SU-DHL-6 (cell line): Measurements from ENCODE around the gene EML2.

Experiments
- CTCF ChIP-seq: fragments of 200-600 bp; sonication (generic); IDR thresholded peaks from one replicate; pipeline ENCODE4 v1.5.1; 2017; ENCODE audit warnings: antibody characterized with exemption, mild to moderate bottlenecking, low read length, moderate library complexity; ENCODE audit not compliant: insufficient read depth, poor library complexity, severe bottlenecking
- EZH2phosphoT487 ChIP-seq: fragments of 200-600 bp; sonication (generic), shearing (Covaris generic); conservative IDR thresholded peaks from 2 replicates; pipeline ENCODE4 v1.6.1; 2018; ENCODE audit warnings: mild to moderate bottlenecking, antibody characterized with exemption, low read length, moderate library complexity, mixed read lengths

DNA sequence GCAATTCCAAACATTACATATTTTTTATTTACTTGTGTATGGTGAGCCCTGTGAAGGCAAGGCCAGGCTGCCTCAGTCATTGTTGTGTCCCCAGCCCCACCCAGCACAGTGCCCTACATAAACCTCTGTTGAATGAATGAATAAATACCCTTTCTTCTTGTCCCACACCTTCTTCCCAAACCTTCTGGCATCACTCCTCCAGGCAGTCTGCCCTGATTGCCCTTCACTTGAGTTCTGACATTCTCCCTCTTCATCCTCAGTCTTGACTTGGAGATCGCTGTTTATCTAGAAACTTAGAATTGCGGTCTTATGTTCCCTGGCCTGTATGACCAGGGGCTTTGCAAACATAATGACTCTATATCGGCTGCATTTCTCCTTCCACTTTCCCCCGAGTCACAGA, 49.4 kb downstream of the EML2 start:
- no peak for TF ChIP-seq CTCF
- no peak for TF ChIP-seq EZH2phosphoT487
